ENCODE results near the gene PIH1D1. TPM values are rescaled to one million over a fixed set of nuclear protein-coding genes. Genes with fewer than 3 reads are reported as not detected.
A peak's percentile ranks its signal among the peaks of the same experiment; 100 is the strongest.

Gene PIH1D1
- total and polyA plus RNA-seq, 5 donors = 34.9 to 43.8 (median 37.2) TPM

DNA sequence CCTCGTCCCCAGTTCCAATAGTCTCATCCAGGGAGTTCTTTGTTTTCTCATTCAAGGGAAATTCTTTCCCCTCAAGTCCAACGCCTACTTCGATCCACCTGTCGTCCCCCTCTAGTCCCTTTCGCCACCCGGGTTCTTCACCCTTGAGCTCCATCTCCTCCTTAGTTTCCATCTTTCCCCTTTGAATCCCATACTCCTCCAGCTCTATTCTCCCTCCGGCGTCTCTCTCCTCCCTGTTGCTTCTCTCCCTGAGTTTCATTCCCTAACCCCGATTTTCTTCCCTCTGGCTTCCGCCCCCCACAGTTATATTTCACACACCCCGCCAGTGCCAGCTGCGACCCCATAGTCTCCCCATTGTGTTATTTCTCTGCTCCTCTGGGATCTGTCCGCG, 9.7 kb downstream of the PIH1D1 start:
- Histone ChIP-seq H3K4me3 (ENCODE audit: low read length) (peak overlapping the region; percentile 64), H3K4me1 (ENCODE audit: control insufficient read depth, insufficient read depth, low read length) (no peaks in the 10 kb centered on the region), H3K9me3 (ENCODE audit: control insufficient read depth, low read length) (no peaks in the 10 kb centered on the region), H3K27me3 (ENCODE audit: control insufficient read depth, insufficient read depth) (no peaks in the 10 kb centered on the region), H3K27ac (ENCODE audit: low read length) (peak overlapping the region; percentile 53)
- intact Hi-C loops (cut with DNase I) = loop anchor here (5.0 to 10.0 kb wide), 3 partner anchors 50 to 177 kb away; partner anchors contain the start of genes DKKL1 (in 1 of the 4) and TEAD2 (in 1 of the 4)
- DNase-seq (peak in 1 of 3 donors; percentile 17), ATAC-seq (no peak)
- 20% methylated on average over 14 of the region's 14 CpGs for WGBS

DNA sequence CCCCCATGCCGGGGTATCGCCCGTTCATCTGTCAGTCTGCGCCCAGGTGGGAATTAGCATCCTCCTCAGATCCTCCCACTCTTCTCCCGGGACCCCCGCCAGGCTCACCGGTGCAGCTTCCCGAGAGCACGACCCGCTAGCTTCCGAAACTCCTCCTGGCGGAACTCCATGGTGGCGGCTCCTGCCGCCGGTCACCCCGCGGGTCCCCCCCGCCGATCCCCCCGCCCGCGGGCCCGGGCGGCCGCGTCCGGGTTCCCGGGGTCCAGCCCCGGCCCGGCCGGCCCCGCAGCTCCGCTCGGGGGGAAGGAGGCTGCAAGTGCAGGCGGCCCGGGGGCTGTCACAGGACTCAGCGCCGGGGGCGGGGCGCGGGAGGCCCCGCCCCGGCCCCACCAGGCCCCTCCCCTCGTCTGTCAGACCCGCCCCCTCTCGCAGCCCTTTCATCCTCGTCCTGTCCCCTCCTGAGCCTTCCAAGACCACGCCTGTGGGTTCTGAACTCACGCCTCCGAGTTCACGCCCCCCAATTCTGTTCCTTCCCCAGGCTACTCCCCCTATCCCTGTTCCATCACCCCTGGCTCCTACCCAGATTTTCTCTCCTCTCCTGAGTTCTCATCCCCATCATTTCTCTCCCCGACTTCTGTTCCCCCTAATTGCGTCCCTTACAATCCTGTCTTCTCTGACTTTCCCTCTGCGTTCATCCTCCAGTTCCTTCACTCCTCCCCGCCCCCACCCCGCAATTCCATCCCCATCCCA, 10.2 kb downstream of the PIH1D1 start, which contains the start of gene SLC17A7:
Gene SLC17A7 (minus strand): TSS at position 318 of the 750 bp plus-strand sequence. CDS start 148 bp downstream, at position 170.
- intact Hi-C loops (cut with DNase I) = loop anchor here (5.0 to 10.0 kb wide), 3 partner anchors 49 to 177 kb away; partner anchors contain the start of genes DKKL1 (in 1 of the 4) and TEAD2 (in 1 of the 4)
- DNase-seq (peak; percentile 59 to 85 (median 85)), ATAC-seq (peak in 1 of 2 donors; percentile 5)
- no peaks in the 10 kb centered on the region for H3K9me3 ChIP-seq (ENCODE audit: control insufficient read depth, low read length)
- 2% methylated on average over 56 of the region's 56 CpGs for WGBS
- H3K27me3 ChIP-seq (ENCODE audit: control insufficient read depth, insufficient read depth) = no peaks in the 10 kb centered on the region
- peak within 1 kb of the TSS; percentile 53 for H3K27ac ChIP-seq (ENCODE audit: low read length)
- H3K4me3 ChIP-seq (ENCODE audit: low read length) = peak within 1 kb of the TSS; percentile 64
- no peaks in the 10 kb centered on the region for H3K4me1 ChIP-seq (ENCODE audit: control insufficient read depth, insufficient read depth, low read length)

GRCh38 chr19:49440439-49441209, 11.0 kb downstream of the PIH1D1 start:
- Histone ChIP-seq H3K4me3 (ENCODE audit: low read length) (peak overlapping the region; percentile 45), H3K4me1 (ENCODE audit: control insufficient read depth, insufficient read depth, low read length) (no peaks in the 10 kb centered on the region), H3K27ac (ENCODE audit: low read length) (no peak overlapping the region), H3K27me3 (ENCODE audit: control insufficient read depth, insufficient read depth) (no peaks in the 10 kb centered on the region), H3K9me3 (ENCODE audit: control insufficient read depth, low read length) (no peaks in the 10 kb centered on the region)
- 22% methylated on average over 18 of the region's 19 CpGs for WGBS
- no peak for ATAC-seq
- peak in 1 of 3 donors; percentile 18 for DNase-seq
- intact Hi-C loops (cut with DNase I) = loop anchor here (5.0 to 10.0 kb wide), 3 partner anchors 48 to 176 kb away; partner anchors contain the start of genes DKKL1 (in 1 of the 4) and TEAD2 (in 1 of the 4)

- Histone ChIP-seq H3K27ac (ENCODE audit: low read length) (no peak overlapping the region), H3K4me1 (ENCODE audit: control insufficient read depth, insufficient read depth, low read length) (no peaks in the 10 kb centered on the region), H3K27me3 (ENCODE audit: control insufficient read depth, insufficient read depth) (no peaks in the 10 kb centered on the region), H3K9me3 (ENCODE audit: control insufficient read depth, low read length) (no peaks in the 10 kb centered on the region), H3K4me3 (ENCODE audit: low read length) (no peak overlapping the region)
- ATAC-seq (no peak), DNase-seq (peak in 1 of 3 donors; percentile 4)
- intact Hi-C loops (cut with DNase I) = loop anchor here (5.0 to 10.0 kb wide), 4 partner anchors 43 to 175 kb away; partner anchors contain the start of genes DKKL1 (in 1 of the 4) and TEAD2 (in 1 of the 4)
- WGBS = 45% methylated on average over 6 of the region's 6 CpGs
Measured at GRCh38 chr19:49439836-49440235, 11.8 kb downstream of the PIH1D1 start.

DNA sequence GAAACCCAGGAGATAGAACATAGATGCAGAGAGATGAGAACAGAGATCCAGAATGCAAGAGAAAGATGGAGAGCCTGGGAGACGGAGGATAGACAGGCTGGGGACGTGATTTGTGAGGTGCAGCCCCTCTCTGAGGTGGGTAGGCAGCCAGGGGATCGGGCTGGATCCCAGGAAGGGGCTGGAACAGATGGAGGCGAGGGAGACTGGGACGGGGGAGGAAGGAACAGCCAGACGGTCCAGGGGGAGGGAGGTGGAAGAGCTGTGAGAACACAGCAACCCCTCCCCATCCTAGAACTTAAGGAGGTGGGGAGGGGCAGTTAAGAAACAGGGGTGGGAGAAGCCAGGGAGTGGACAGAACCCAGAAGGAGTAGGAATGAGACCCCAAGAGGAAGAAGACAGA, 13.4 kb downstream of the PIH1D1 start:
- DNase-seq = peak in 1 of 3 donors; percentile 36
- H3K4me3 ChIP-seq (ENCODE audit: low read length) = no peak overlapping the region
- WGBS = 20% methylated on average over 6 of the region's 6 CpGs
- H3K4me1 ChIP-seq (ENCODE audit: control insufficient read depth, insufficient read depth, low read length) = no peaks in the 10 kb centered on the region
- ATAC-seq = no peak
- no peak overlapping the region for H3K27ac ChIP-seq (ENCODE audit: low read length)
- intact Hi-C loops (cut with DNase I) = loop anchor here in 1 of 4 donors (5.0 kb wide), 1 partner anchor 41 kb away; no protein-coding TSS in a partner anchor
- H3K27me3 ChIP-seq (ENCODE audit: control insufficient read depth, insufficient read depth) = no peaks in the 10 kb centered on the region
- no peaks in the 10 kb centered on the region for H3K9me3 ChIP-seq (ENCODE audit: control insufficient read depth, low read length)

DNA sequence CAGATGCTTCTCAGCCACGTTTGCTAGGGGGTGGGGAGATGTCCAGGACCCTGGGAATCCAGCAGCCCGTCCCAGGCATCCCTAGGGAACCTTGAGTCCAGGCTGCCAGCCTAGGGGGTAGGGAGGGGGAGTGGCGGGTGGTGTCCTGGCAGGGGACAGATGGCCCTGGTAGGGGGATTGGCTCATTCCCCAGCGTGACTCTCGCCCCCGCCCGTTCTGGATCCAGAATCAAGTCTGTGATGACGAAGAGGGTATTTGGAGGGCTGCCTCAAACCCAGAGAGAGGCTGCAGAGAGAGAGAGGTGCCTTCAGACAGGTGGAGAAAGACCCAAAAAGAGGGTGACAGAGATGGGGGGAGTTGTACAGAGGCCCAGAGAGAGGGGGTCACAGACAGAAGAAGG, 14.4 kb downstream of the PIH1D1 start:
- no peak overlapping the region for H3K27ac ChIP-seq (ENCODE audit: low read length)
- intact Hi-C loops (cut with DNase I) = loop anchor here in 1 of 4 donors (5.0 kb wide), 1 partner anchor 40 kb away; no protein-coding TSS in a partner anchor
- H3K9me3 ChIP-seq (ENCODE audit: control insufficient read depth, low read length) = no peaks in the 10 kb centered on the region
- no peak overlapping the region for H3K4me3 ChIP-seq (ENCODE audit: low read length)
- WGBS = 14% methylated on average over 8 of the region's 8 CpGs
- DNase-seq (peak in 2 of 3 donors; percentile 40 to 62), ATAC-seq (no peak)
- H3K4me1 ChIP-seq (ENCODE audit: control insufficient read depth, insufficient read depth, low read length) = no peaks in the 10 kb centered on the region
- no peaks in the 10 kb centered on the region for H3K27me3 ChIP-seq (ENCODE audit: control insufficient read depth, insufficient read depth)

- no peak overlapping the region for H3K4me3 ChIP-seq (ENCODE audit: low read length)
- 17% methylated on average over 42 of the region's 42 CpGs for WGBS
- DNase-seq = peak in 1 of 3 donors; percentile 67
- H3K27me3 ChIP-seq (ENCODE audit: control insufficient read depth, insufficient read depth) = no peaks in the 10 kb centered on the region
- no peaks in the 10 kb centered on the region for H3K9me3 ChIP-seq (ENCODE audit: control insufficient read depth, low read length)
- no peaks in the 10 kb centered on the region for H3K4me1 ChIP-seq (ENCODE audit: control insufficient read depth, insufficient read depth, low read length)
- H3K27ac ChIP-seq (ENCODE audit: low read length) = no peak overlapping the region
- intact Hi-C loops (cut with DNase I) = loop anchor here in 1 of 4 donors (5.0 kb wide), 1 partner anchor 39 kb away; no protein-coding TSS in a partner anchor
- no peak for ATAC-seq
Measured at GRCh38 chr19:49436381-49437017, 15.1 kb downstream of the PIH1D1 start.

GRCh38 chr19:49435670-49436069, 15.9 kb downstream of the PIH1D1 start:
- H3K4me3 ChIP-seq (ENCODE audit: low read length) = no peak overlapping the region
- no peak overlapping the region for H3K27ac ChIP-seq (ENCODE audit: low read length)
- ATAC-seq (no peak), DNase-seq (no peak)
- no peaks in the 10 kb centered on the region for H3K4me1 ChIP-seq (ENCODE audit: control insufficient read depth, insufficient read depth, low read length)
- WGBS = 85% methylated on average over 10 of the region's 10 CpGs
- intact Hi-C loops (cut with DNase I) = loop anchor here in 1 of 4 donors (5.0 kb wide), 1 partner anchor 38 kb away; no protein-coding TSS in a partner anchor
- H3K27me3 ChIP-seq (ENCODE audit: control insufficient read depth, insufficient read depth) = no peaks in the 10 kb centered on the region
- no peaks in the 10 kb centered on the region for H3K9me3 ChIP-seq (ENCODE audit: control insufficient read depth, low read length)

DNA sequence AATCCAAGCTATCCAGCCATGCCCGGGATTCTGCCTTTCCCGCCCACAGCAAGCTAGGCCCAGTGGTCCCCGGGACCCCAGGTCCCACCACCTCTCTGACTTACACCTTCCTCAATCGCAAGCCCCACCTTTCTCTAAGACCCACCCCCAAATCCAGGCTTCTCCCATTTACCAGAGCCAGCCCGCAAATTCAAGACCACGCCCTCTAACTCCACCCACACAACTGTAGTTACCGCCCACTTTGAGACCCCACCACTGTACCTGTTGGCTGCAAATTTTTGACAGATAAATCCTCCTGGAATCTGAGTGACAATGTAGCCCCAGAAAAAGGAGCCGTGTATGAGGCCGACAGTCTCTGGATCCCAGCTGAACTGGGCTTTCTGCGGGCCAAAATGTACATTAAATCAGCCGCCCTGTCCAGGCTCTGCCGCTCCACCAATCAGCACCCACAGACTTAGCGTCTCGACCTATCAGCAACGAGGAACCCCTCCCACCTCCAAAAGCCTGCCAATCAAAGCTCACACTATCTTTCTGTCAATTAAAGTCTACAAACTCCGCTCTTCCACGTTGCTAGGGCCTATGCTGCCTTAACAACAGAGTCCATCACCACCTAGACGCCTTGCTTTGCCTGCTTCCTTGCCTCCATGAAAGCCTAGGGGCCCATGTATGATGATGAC, 16.6 kb downstream of the PIH1D1 start:
- Histone ChIP-seq H3K4me3 (ENCODE audit: low read length) (no peak overlapping the region), H3K4me1 (ENCODE audit: control insufficient read depth, insufficient read depth, low read length) (no peaks in the 10 kb centered on the region), H3K27ac (ENCODE audit: low read length) (no peak overlapping the region), H3K27me3 (ENCODE audit: control insufficient read depth, insufficient read depth) (no peaks in the 10 kb centered on the region), H3K9me3 (ENCODE audit: control insufficient read depth, low read length) (no peaks in the 10 kb centered on the region)
- no peak for ATAC-seq
- intact Hi-C loops (cut with DNase I) = loop anchor here in 1 of 4 donors (5.0 kb wide), 1 partner anchor 38 kb away; no protein-coding TSS in a partner anchor
- 88% methylated on average over 18 of the region's 18 CpGs for WGBS
- DNase-seq = no peak
